Gastrocnemius medialis (tissue), 4 donors: ENCODE measurements around the gene ADAMTS18. TPM values are rescaled to one million over a fixed set of nuclear protein-coding genes. Genes with fewer than 3 reads are reported as not detected.

Experiments used
- ATAC-seq, 2 donors: fragments of 150-250 bp; one replicate each; pipeline ENCODE4 v1.9.1; 2016
- DNase-seq, 2 donors: peaks; one replicate each; pipeline ENCODE4 v3.0.0-alpha.2; 2019
- H3K27ac ChIP-seq, 4 donors: fragments of 200-600 bp; sonication (generic); 1 replicate in 1 of 4; 2 replicates in 3 of 4; pipeline ENCODE4 v1.5.1; 2016 to 2018; ENCODE audit warnings: mild to moderate bottlenecking in 2 of 4, moderate library complexity in 1 of 4
- H3K27me3 ChIP-seq, 3 donors: fragments of 200-600 bp; sonication (generic) in 2 of 3; 1 replicate in 1 of 3; 2 replicates in 2 of 3; pipeline versions ENCODE4 v1.5.1 to v1.6.0; 2016 to 2019; ENCODE audit warnings: mild to moderate bottlenecking in 1 of 3, moderate library complexity in 1 of 3
- H3K36me3 ChIP-seq, 2 donors: fragments of 200-600 bp; sonication (generic) in 1 of 2; one replicate each; pipeline ENCODE4 v1.5.1; 2017 to 2018
- H3K4me1 ChIP-seq, 2 donors: fragments of 200-600 bp; sonication (generic) in 1 of 2; one replicate each; pipeline ENCODE4 v1.5.1; 2016 to 2017; ENCODE audit warnings: mild to moderate bottlenecking in 2 of 2
- H3K4me3 ChIP-seq, 4 donors: fragments of 200-600 bp; sonication (generic) in 3 of 4; 1 replicate in 1 of 4; 2 replicates in 3 of 4; pipeline ENCODE4 v1.5.1; 2016 to 2019; ENCODE audit warnings: mild to moderate bottlenecking in 2 of 4
- H3K9me3 ChIP-seq, 3 donors: fragments of 200-600 bp; sonication (generic) in 2 of 3; 1 replicate in 1 of 3; 2 replicates in 2 of 3; pipeline ENCODE4 v1.5.1; 2016 to 2019
- POLR2A ChIP-seq, 2 donors: fragments of 450-650 bp; IDR thresholded peaks; one replicate each; pipeline ENCODE4 v1.6.1; 2017; ENCODE audit warnings: antibody characterized with exemption in 2 of 2, mild to moderate bottlenecking in 2 of 2, moderate library complexity in 2 of 2
- in situ Hi-C, 4 donors: fragments of 200-750 bp; cut with MboI; loops; one replicate each; pipeline versions ENCODE4 v1.15.0 to v1.8.0; 2017; ENCODE audit warnings: low sequenced_read_pairs in 4 of 4
- intact Hi-C: fragments of 100-400 bp; cut with DNase I; formaldehyde crosslinking; loops from one replicate; pipeline ENCODE4 v1.15.1; 2023; ENCODE audit warnings: low total_unique reads
- total RNA-seq, 4 donors: library from RNA; depleted of rRNA; stranded (reverse); fragments of >200 nt; gene quantifications; one replicate each; pipeline versions ENCODE4 v1.1.0 to v1.2.3, GENCODE V29; 2016
- TF ChIP-seq, protein P1 (sequence below), 5 experiments: fragments of 450-650 bp in 3 of 5; fragments of 200-600 bp in 2 of 5; sonication (generic) in 2 of 5; IDR thresholded peaks in 4 of 5; conservative IDR thresholded peaks in 1 of 5; 1 replicate in 4 of 5; 2 replicates in 1 of 5; pipeline ENCODE4 v1.5.1; 2016 to 2019; ENCODE audit warnings: antibody characterized with exemption in 5 of 5, mild to moderate bottlenecking in 3 of 5, moderate library complexity in 3 of 5

Gene ADAMTS18
- total RNA-seq, 4 donors from 2014 or later = 0.82 TPM; not detected in 3

DNA sequence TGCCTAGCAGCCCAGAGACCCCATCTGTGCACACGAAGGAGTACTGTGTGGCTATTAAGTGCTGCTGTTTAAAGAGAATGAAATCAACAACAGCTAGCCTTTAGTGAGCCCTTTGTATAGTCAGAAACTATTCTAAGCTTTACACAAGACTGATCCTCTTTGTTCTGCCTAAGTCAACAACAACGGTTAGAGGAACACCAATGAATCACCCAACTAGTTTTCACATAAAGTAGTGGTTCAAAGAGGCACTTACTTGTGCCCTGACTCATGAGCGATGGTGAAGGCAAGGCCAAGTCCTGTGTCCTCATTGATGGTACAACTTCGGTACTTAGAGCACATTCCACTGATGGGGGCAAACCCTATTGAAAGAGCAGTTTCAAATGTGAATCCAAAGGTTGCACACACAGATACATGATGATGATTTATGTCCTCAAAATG lies 75.8 kb downstream of the ADAMTS18 start:
- Histone ChIP-seq H3K9me3 (no peaks in the 10 kb centered on the region), H3K4me1 (no peaks in the 10 kb centered on the region), H3K36me3 (no peaks in the 10 kb centered on the region), H3K4me3 (no peak overlapping the region), H3K27me3 (no peaks in the 10 kb centered on the region), H3K27ac (no peak overlapping the region)
- TF ChIP-seq POLR2A (IDR thresholded peaks at IDR 0.05) = no peak
- TF ChIP-seq, protein P1, sequence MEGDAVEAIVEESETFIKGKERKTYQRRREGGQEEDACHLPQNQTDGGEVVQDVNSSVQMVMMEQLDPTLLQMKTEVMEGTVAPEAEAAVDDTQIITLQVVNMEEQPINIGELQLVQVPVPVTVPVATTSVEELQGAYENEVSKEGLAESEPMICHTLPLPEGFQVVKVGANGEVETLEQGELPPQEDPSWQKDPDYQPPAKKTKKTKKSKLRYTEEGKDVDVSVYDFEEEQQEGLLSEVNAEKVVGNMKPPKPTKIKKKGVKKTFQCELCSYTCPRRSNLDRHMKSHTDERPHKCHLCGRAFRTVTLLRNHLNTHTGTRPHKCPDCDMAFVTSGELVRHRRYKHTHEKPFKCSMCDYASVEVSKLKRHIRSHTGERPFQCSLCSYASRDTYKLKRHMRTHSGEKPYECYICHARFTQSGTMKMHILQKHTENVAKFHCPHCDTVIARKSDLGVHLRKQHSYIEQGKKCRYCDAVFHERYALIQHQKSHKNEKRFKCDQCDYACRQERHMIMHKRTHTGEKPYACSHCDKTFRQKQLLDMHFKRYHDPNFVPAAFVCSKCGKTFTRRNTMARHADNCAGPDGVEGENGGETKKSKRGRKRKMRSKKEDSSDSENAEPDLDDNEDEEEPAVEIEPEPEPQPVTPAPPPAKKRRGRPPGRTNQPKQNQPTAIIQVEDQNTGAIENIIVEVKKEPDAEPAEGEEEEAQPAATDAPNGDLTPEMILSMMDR (IDR thresholded peaks at IDR 0.05 in 4 of 5, conservative IDR thresholded peaks at IDR 0.05 in 1 of 5) = no peak
- ATAC-seq (no peak), DNase-seq (no peak)
- in situ Hi-C loops (no loop called here), intact Hi-C loops (no loop called here)

DNA sequence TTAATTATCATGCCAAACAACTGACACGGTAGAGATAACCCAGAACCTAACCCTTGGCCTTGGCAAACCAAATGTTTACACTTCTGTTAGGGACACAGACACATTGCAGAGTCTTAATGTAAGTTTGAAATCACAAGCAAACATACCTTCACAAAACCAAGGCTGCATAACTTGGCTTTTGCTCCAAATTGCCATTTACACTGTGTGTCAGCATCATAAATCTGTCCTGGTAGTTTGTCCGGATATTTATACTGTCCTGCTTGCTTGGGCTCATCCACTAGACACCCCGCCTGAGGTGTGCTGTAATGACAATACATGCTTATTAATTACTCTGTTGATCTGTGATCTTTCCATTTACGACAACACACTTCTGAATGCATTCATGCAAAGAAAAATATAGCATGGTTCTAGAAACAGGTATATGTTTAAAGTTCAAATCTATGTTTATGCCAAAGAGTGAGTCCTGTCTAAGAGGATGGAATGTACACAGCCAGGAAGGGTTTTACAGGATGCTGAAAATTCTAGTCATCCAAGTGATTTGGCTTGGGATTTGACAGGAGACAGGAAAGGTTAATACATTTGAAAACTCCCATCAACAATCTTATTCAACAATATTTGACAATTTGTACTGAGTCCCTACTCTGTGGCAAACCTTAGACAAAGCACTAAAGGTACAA lies 81.1 kb downstream of the ADAMTS18 start:
- H3K9me3 ChIP-seq = no peaks in the 10 kb centered on the region
- TF ChIP-seq, protein P1 (IDR thresholded peaks at IDR 0.05 in 4 of 5, conservative IDR thresholded peaks at IDR 0.05 in 1 of 5) = no peak
- no peak for TF ChIP-seq POLR2A (IDR thresholded peaks at IDR 0.05)
- intact Hi-C loops (no loop called here), in situ Hi-C loops (no loop called here)
- H3K27me3 ChIP-seq = no peaks in the 10 kb centered on the region
- DNase-seq (no peak), ATAC-seq (no peak)
- no peaks in the 10 kb centered on the region for H3K4me1 ChIP-seq
- H3K27ac ChIP-seq = no peak overlapping the region
- no peaks in the 10 kb centered on the region for H3K36me3 ChIP-seq
- no peak overlapping the region for H3K4me3 ChIP-seq

DNA sequence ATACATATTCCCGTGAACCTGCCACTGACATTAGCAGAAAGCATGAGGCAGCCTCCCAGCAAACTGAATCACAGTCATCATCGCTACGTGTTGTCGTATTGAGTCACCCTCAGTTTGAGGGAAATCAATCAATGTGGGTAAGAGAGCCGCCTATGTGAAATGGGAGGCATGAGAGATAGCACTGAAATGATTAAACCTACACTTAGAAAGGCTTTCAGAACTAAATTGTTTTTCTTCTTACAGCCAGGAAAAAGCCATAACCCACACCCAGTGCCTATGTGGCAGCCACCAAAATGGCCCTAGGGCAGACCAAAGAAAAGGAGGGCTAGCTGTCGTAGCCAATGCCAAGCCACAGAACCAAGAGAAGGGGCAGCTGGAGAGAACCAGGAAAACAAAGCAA lies 90.5 kb downstream of the ADAMTS18 start:
- in situ Hi-C loops (no loop called here), intact Hi-C loops (no loop called here)
- Histone ChIP-seq H3K9me3 (no peaks in the 10 kb centered on the region), H3K4me1 (no peaks in the 10 kb centered on the region), H3K4me3 (no peak overlapping the region), H3K27me3 (no peaks in the 10 kb centered on the region), H3K27ac (no peak overlapping the region), H3K36me3 (no peaks in the 10 kb centered on the region)
- ATAC-seq (no peak), DNase-seq (no peak)
- TF ChIP-seq POLR2A (IDR thresholded peaks at IDR 0.05) = no peak
- TF ChIP-seq, protein P1 (IDR thresholded peaks at IDR 0.05 in 4 of 5, conservative IDR thresholded peaks at IDR 0.05 in 1 of 5) = no peak

DNA sequence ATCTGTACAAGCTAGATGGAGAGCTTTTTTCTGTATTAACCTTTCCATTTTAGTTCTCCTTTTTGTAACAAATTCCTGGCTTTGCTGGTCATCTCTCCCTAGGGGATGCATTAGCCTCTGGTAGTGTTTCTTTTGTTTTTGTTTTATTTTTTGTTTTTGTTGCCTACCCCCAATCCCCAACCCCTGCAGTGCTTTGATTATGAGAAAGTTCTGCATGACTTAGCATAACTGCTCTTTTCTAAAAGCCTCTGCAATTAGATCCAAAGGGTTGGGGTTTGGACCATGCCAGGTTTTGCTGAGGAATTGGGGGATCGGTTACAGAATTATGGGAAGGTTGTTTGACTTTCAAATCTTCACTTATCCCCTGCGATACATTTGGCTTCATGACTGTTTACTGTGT lies 98.2 kb downstream of the ADAMTS18 start:
- in situ Hi-C loops = no loop called here
- ATAC-seq (no peak), DNase-seq (no peak)
- intact Hi-C loops = no loop called here
- Histone ChIP-seq H3K27me3 (no peaks in the 10 kb centered on the region), H3K4me3 (no peak overlapping the region), H3K36me3 (no peaks in the 10 kb centered on the region), H3K9me3 (no peaks in the 10 kb centered on the region), H3K27ac (no peak overlapping the region), H3K4me1 (no peaks in the 10 kb centered on the region)
- TF ChIP-seq, protein P1 (IDR thresholded peaks at IDR 0.05 in 4 of 5, conservative IDR thresholded peaks at IDR 0.05 in 1 of 5) = no peak
- TF ChIP-seq POLR2A (IDR thresholded peaks at IDR 0.05) = no peak
